Panc1 (cell line): Measurements from ENCODE around the gene PLXNA2. TPM values are rescaled to one million over a fixed set of nuclear protein-coding genes. Genes with fewer than 3 reads are reported as not detected.

Experiments used
- ATAC-seq: fragments of 200-7000 bp; cut with Tn5 transposase; 2 replicates; pipeline ENCODE4 v1.9.1; 2020; ENCODE audit warnings: mild to moderate bottlenecking, moderate library complexity
- BruUV-seq: library from RNA; stranded (reverse); fragments of 400-500 nt; replicated peaks from 2 replicates; lab custom pipeline; 2021; lab: Mats Ljungman, UMichigan
- CTCF ChIA-PET: fragments of 300-600 bp; sonication (Branson Sonifier 250); formaldehyde crosslinking; loops from one replicate; lab custom pipeline; 2022; ENCODE audit warnings: antibody characterized with exemption; lab: Charles Lee
- POLR2A ChIA-PET: fragments of 300-600 bp; sonication (Branson Sonifier 250); formaldehyde crosslinking; loops from one replicate; lab custom pipeline; 2022; ENCODE audit warnings: antibody characterized with exemption; lab: Charles Lee
- DNase-seq: peaks from one replicate; pipeline ENCODE4 v3.0.0-alpha.2; 2010; ENCODE audit warnings: low read depth, low spot score
- H3K27ac ChIP-seq: 2 replicates; pipeline ENCODE4 v1.5.1; 2011; ENCODE audit warnings: mild to moderate bottlenecking, low read length, inconsistent platforms
- H3K27me3 ChIP-seq: fragments of 200-500 bp; sonication (Bioruptor generic); 2 replicates; pipeline ENCODE4 v1.6.0; 2014; ENCODE audit warnings: low read length, inconsistent platforms; ENCODE audit not compliant: control insufficient read depth, insufficient read depth
- H3K36me3 ChIP-seq: fragments of 200-500 bp; sonication (Bioruptor generic); 2 replicates; pipeline ENCODE4 v1.5.1; 2014; ENCODE audit warnings: inconsistent platforms, mild to moderate bottlenecking, low read length, moderate library complexity; ENCODE audit not compliant: control insufficient read depth, insufficient read depth
- H3K4me1 ChIP-seq: 2 replicates; pipeline ENCODE4 v1.5.1; 2011; ENCODE audit warnings: inconsistent platforms, mild to moderate bottlenecking, low read length, moderate library complexity; ENCODE audit not compliant: control insufficient read depth, insufficient read depth
- H3K4me3 ChIP-seq, 2 experiments: 2 replicates each; pipeline ENCODE4 v1.5.1; 2011 to 2012; ENCODE audit warnings: low read depth in 2 of 2, low read length in 2 of 2, mild to moderate bottlenecking in 2 of 2, inconsistent platforms in 1 of 2, moderate library complexity in 1 of 2
- H3K9me3 ChIP-seq: fragments of 200-500 bp; sonication (Bioruptor generic); 2 replicates; pipeline ENCODE4 v1.5.1; 2014; ENCODE audit warnings: low read depth, mild to moderate bottlenecking, inconsistent platforms, low read length, moderate library complexity; ENCODE audit not compliant: control insufficient read depth, insufficient read depth
- CTCF ChIP-seq: fragments of 450-650 bp; IDR thresholded peaks from 2 replicates; pipeline ENCODE4 v1.5.1; 2017; ENCODE audit warnings: mild to moderate bottlenecking
- POLR2AphosphoS5 ChIP-seq: IDR thresholded peaks from 2 replicates; pipeline ENCODE4 v1.6.1; 2012; ENCODE audit warnings: mild to moderate bottlenecking, low read depth, low read length, moderate library complexity
- SIN3A ChIP-seq: IDR thresholded peaks from 2 replicates; pipeline ENCODE4 v1.6.1; 2012; ENCODE audit warnings: low read depth, mild to moderate bottlenecking, low read length, moderate library complexity, borderline replicate concordance; ENCODE audit not compliant: insufficient read depth
- TCF7L2 ChIP-seq: IDR thresholded peaks from 2 replicates; pipeline ENCODE4 v1.6.1; 2011; ENCODE audit warnings: mild to moderate bottlenecking, low read depth, low read length, inconsistent platforms
- in situ Hi-C: cut with HindIII; loops from 2 replicates; pipeline ENCODE4 v1.10.0; 2016; ENCODE audit warnings: low sequenced_read_pairs, low pct_unique_long_range_greater_than_20kb
- intact Hi-C: fragments of 100-400 bp; cut with micrococcal nuclease; formaldehyde crosslinking; loops from one replicate; pipeline ENCODE4 v1.10.0; 2022; ENCODE audit not compliant: unreplicated experiment
- total RNA-seq: library from RNA; stranded (reverse); gene quantifications from one replicate; pipeline ENCODE4 v1.2.1, GENCODE V29; 2021; ENCODE audit not compliant: unreplicated experiment
- TF ChIP-seq, protein P1 (sequence below), 2 experiments: IDR thresholded peaks; 2 replicates each; pipeline ENCODE4 v1.6.1; 2011 to 2012; ENCODE audit warnings: low read depth in 2 of 2, control low read depth in 1 of 2, low read length in 1 of 2, mild to moderate bottlenecking in 1 of 2, moderate library complexity in 1 of 2; ENCODE audit not compliant: insufficient read depth in 1 of 2

Gene PLXNA2
- total RNA-seq, 1 experiment from 2014 or later = 0.98 TPM

GRCh38 chr1:208053661-208054060 is 190.5 kb downstream of the PLXNA2 start:
- in situ Hi-C loops = no loop called here
- BruUV-seq = no TSS peak
- Histone ChIP-seq H3K9me3 (no peaks in the 10 kb centered on the region), H3K4me3 (no peak overlapping the region), H3K36me3 (no peaks in the 10 kb centered on the region), H3K27ac (no peak overlapping the region), H3K27me3 (no peaks in the 10 kb centered on the region; the same call in 1 of the 2 replicates), H3K4me1 (no peaks in the 10 kb centered on the region)
- intact Hi-C loops = no loop called here
- ChIA-PET CTCF (no interaction called here), POLR2A (no interaction called here)
- TF ChIP-seq, protein P1, sequence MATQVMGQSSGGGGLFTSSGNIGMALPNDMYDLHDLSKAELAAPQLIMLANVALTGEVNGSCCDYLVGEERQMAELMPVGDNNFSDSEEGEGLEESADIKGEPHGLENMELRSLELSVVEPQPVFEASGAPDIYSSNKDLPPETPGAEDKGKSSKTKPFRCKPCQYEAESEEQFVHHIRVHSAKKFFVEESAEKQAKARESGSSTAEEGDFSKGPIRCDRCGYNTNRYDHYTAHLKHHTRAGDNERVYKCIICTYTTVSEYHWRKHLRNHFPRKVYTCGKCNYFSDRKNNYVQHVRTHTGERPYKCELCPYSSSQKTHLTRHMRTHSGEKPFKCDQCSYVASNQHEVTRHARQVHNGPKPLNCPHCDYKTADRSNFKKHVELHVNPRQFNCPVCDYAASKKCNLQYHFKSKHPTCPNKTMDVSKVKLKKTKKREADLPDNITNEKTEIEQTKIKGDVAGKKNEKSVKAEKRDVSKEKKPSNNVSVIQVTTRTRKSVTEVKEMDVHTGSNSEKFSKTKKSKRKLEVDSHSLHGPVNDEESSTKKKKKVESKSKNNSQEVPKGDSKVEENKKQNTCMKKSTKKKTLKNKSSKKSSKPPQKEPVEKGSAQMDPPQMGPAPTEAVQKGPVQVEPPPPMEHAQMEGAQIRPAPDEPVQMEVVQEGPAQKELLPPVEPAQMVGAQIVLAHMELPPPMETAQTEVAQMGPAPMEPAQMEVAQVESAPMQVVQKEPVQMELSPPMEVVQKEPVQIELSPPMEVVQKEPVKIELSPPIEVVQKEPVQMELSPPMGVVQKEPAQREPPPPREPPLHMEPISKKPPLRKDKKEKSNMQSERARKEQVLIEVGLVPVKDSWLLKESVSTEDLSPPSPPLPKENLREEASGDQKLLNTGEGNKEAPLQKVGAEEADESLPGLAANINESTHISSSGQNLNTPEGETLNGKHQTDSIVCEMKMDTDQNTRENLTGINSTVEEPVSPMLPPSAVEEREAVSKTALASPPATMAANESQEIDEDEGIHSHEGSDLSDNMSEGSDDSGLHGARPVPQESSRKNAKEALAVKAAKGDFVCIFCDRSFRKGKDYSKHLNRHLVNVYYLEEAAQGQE (IDR thresholded peaks at IDR 0.05; ENCODE audit: insufficient read depth in 1 of 2, low read depth in 2 of 2, low read length in 1 of 2) = no peak
- TF ChIP-seq CTCF (no peak), POLR2AphosphoS5 (no peak), TCF7L2 (no peak), SIN3A (no peak)
- ATAC-seq (no peak), DNase-seq (no peak)

DNA sequence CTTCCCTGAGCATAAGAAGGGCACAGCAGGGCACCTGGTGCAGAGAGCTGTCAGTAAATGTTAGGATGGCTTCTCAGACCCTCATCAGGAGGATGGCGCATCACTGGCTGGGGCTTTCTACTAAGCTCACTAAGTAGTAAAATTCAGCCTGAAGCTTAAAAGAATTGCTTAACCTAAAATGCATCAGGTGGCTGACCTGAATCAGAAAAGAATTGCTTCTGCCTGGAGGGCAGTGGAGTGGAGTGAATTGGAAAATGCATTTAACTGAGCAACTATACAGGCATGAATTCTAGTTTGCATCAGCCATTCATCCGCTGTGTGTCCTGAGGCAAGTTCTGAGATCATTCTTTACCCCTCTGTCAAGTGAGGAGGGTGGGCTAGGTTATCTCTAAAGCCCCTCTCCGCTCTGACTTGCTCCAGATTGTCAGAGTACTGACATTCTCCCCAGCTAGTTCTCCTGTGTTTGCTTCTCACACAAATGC is 191.2 kb downstream of the PLXNA2 start:
- Histone ChIP-seq H3K27ac (no peak overlapping the region), H3K4me1 (no peaks in the 10 kb centered on the region), H3K4me3 (no peak overlapping the region), H3K27me3 (no peaks in the 10 kb centered on the region; the same call in 1 of the 2 replicates), H3K9me3 (no peaks in the 10 kb centered on the region), H3K36me3 (no peaks in the 10 kb centered on the region)
- ATAC-seq (no peak), DNase-seq (no peak)
- intact Hi-C loops = no loop called here
- POLR2A ChIA-PET = no interaction called here
- no TSS peak for BruUV-seq
- CTCF ChIA-PET = no interaction called here
- in situ Hi-C loops = no loop called here
- no peak for TF ChIP-seq TCF7L2
- TF ChIP-seq, protein P1 (IDR thresholded peaks at IDR 0.05; ENCODE audit: insufficient read depth in 1 of 2, low read depth in 2 of 2, low read length in 1 of 2) = no peak
- TF ChIP-seq SIN3A = no peak
- no peak for TF ChIP-seq CTCF
- TF ChIP-seq POLR2AphosphoS5 = no peak
